Adipocyte (in vitro differentiated cells): ENCODE data around the gene PPP3CA.
A peak's percentile ranks its signal among the peaks of the same experiment; 100 is the strongest.
"Not testable (repeated sequence)": the region's sequence is repeated elsewhere in the genome, so short reads cannot be mapped to it uniquely, and the experiment has no call there.

Source experiments
- DNase-seq: peaks from one replicate; pipeline ENCODE4 v3.0.0-alpha.2; 2015; ENCODE audit warnings: low read depth
- H3K27me3 ChIP-seq: replicated peaks from 2 replicates; pipeline ENCODE4 v1.7.0; 2013; ENCODE audit warnings: mild to moderate bottlenecking, low read length, moderate library complexity; ENCODE audit not compliant: control insufficient read depth, insufficient read depth
- H3K36me3 ChIP-seq: 2 replicates; pipeline ENCODE4 v1.7.0; 2013; ENCODE audit warnings: low read length, mild to moderate bottlenecking, moderate library complexity; ENCODE audit not compliant: control insufficient read depth, insufficient read depth, severe bottlenecking
- H3K4me1 ChIP-seq: 2 replicates; pipeline ENCODE4 v1.7.0; 2013; ENCODE audit warnings: mild to moderate bottlenecking, low read length, moderate library complexity; ENCODE audit not compliant: control insufficient read depth, insufficient read depth
- H3K4me3 ChIP-seq: 2 replicates; pipeline ENCODE4 v1.7.0; 2013; ENCODE audit warnings: mild to moderate bottlenecking, low read length, moderate library complexity
- H3K9ac ChIP-seq: 2 replicates; pipeline ENCODE4 v1.7.0; 2013; ENCODE audit warnings: mild to moderate bottlenecking, low read length, moderate library complexity
- H3K9me3 ChIP-seq: 2 replicates; pipeline ENCODE4 v1.7.0; 2013; ENCODE audit warnings: mild to moderate bottlenecking, low read length, moderate library complexity; ENCODE audit not compliant: control insufficient read depth

Gene PPP3CA

DNA sequence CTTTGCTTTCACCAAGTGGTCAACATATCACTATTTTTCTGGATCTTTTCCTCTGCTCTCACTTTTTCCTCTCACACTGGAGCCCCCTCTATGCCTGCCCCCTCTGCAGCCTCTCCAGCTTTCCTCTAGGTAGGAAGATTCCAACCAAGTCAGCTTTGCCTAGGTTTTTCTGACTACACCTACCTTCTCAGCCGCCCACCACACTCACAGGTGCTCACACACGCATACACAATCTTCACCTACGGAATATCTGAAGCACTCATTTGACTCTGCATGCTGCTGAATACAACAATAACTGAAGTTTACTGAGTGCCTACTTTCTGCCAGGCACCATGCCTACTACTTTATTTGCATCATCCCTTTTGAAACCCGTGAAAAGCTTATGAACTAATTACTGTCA, 328.0 kb downstream of the PPP3CA start:
- DNase-seq = no peak

GRCh38 chr4:101018836-101019235, 328.5 kb downstream of the PPP3CA start:
- DNase-seq = no peak
- Histone ChIP-seq H3K4me3 (no peak overlapping the region), H3K4me1 (peaks cover 24% of the 10 kb centered on the region), H3K36me3 (peaks cover 7% of the 10 kb centered on the region), H3K27me3 (no peaks in the 10 kb centered on the region), H3K9me3 (no peaks in the 10 kb centered on the region), H3K9ac (no peak overlapping the region)

More for the DNA sequence above, 328.0 kb downstream of the PPP3CA start:
- Histone ChIP-seq H3K36me3 (peaks cover 7% of the 10 kb centered on the region), H3K27me3 (no peaks in the 10 kb centered on the region), H3K4me1 (peaks cover 24% of the 10 kb centered on the region), H3K9me3 (no peaks in the 10 kb centered on the region), H3K4me3 (no peak overlapping the region), H3K9ac (no peak overlapping the region)

DNA sequence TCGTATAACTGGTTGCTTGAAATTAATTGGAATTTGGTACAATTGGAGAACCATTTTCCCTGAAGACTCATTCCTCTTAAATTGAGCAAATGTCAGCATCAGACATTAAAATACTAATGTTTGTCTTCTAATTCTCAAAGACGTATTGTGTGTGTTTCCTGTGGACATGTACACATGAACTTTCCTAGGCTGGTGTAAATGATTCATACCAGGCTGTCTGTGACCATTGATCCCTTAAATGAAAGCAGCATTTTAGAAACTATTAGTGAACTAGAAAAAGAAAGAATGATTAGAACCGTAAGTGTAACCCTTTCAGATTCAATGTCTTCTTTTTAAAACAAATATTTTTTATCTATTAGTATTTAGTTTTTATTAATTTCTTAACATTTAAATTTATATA, 332.9 kb downstream of the PPP3CA start:
- Histone ChIP-seq H3K4me1 (peaks cover 10% of the 10 kb centered on the region), H3K9ac (no peak overlapping the region), H3K36me3 (no peaks in the 10 kb centered on the region), H3K4me3 (no peak overlapping the region), H3K9me3 (no peaks in the 10 kb centered on the region), H3K27me3 (no peaks in the 10 kb centered on the region)
- no peak for DNase-seq

DNA sequence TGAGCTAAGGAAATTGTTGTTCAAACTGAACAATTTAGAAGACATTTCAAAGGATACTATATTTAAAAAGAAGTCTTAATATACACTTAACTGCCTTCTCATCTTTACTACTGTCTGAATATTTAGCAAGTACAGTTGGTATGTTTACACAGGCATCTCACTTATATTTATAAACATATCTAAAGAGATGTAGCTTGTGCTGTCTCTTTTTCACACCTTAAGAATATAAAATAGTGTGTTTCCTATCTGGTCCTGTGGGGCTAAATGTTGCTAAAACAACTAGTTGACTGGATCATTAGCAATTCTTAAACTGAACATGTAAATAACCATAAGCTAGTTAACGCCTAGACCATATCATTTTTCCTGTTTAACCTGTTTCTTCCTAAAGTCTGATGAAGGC, 336.3 kb downstream of the PPP3CA start:
- DNase-seq = no peak
- peaks cover 11% of the 10 kb centered on the region for H3K4me1 ChIP-seq
- H3K4me3 ChIP-seq = no peak overlapping the region
- no peaks in the 10 kb centered on the region for H3K9me3 ChIP-seq
- H3K36me3 ChIP-seq = no peaks in the 10 kb centered on the region
- H3K27me3 ChIP-seq = no peaks in the 10 kb centered on the region
- no peak overlapping the region for H3K9ac ChIP-seq

- H3K9me3 ChIP-seq = no peaks in the 10 kb centered on the region
- H3K36me3 ChIP-seq = no peaks in the 10 kb centered on the region
- H3K4me3 ChIP-seq = no peak overlapping the region
- no peak overlapping the region for H3K9ac ChIP-seq
- no peaks in the 10 kb centered on the region for H3K27me3 ChIP-seq
- DNase-seq = no peak
- peaks cover 11% of the 10 kb centered on the region for H3K4me1 ChIP-seq
Observed at GRCh38 chr4:101009471-101009870, 337.9 kb downstream of the PPP3CA start.

DNA sequence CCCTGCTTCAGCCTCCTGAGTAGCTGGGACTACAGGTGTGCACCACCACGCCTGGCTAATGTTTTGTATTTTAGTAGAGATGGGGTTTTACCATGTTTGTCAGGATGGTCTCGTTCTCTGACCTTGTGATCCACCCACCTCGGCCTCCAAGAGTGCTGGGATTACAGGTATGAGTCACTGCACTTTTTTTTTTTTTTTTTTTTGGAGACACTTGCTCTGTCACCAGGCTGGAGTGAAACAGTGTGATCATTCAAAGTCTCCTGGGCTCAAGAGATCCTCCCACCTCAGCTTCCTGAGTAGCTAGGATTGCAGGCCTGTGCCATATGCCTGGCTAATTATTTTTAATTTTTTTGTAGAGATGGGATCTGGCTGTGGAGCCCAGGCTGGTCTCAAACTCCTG, 338.8 kb downstream of the PPP3CA start:
- no peak overlapping the region for H3K9ac ChIP-seq
- no peak overlapping the region for H3K4me3 ChIP-seq
- H3K36me3 ChIP-seq = no peaks in the 10 kb centered on the region
- H3K27me3 ChIP-seq = no peaks in the 10 kb centered on the region
- DNase-seq = no peak
- no peaks in the 10 kb centered on the region for H3K9me3 ChIP-seq
- peaks cover 11% of the 10 kb centered on the region for H3K4me1 ChIP-seq

- no peak for DNase-seq
- Histone ChIP-seq H3K36me3 (no peaks in the 10 kb centered on the region), H3K9me3 (peaks cover 9% of the 10 kb centered on the region), H3K4me3 (no peak overlapping the region), H3K4me1 (peaks cover 11% of the 10 kb centered on the region), H3K27me3 (no peaks in the 10 kb centered on the region), H3K9ac (no peak overlapping the region)
Observed at GRCh38 chr4:101005659-101006058, 341.7 kb downstream of the PPP3CA start.

DNA sequence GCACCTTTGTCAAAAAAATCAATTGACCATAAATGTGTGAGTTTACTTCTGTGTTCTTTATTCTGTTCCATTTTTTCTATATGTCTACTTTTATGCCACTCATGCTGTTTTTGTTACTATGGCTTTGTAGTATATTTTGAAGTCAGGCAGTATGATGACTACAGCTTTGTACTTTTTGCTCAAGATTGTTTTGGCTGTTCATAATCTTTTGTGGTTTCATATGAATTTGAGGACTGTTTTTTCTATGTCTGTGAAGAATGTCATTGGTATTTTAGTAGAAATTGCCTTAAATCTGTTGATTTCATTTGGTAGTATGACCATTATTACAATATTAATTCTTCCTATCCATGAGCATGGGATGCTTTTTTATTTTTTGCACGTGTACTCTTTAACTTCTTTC, 346.8 kb downstream of the PPP3CA start:
- DNase-seq = no peak
- H3K9ac ChIP-seq = no peak overlapping the region
- no peaks in the 10 kb centered on the region for H3K36me3 ChIP-seq
- H3K27me3 ChIP-seq = no peaks in the 10 kb centered on the region
- peaks cover 17% of the 10 kb centered on the region for H3K9me3 ChIP-seq
- H3K4me1 ChIP-seq = no peaks in the 10 kb centered on the region
- H3K4me3 ChIP-seq = no peak overlapping the region

- H3K9me3 ChIP-seq = peaks cover 9% of the 10 kb centered on the region
- H3K36me3 ChIP-seq = no peaks in the 10 kb centered on the region
- H3K27me3 ChIP-seq = no peaks in the 10 kb centered on the region
- H3K4me1 ChIP-seq = peaks cover 7% of the 10 kb centered on the region
- no peak overlapping the region for H3K4me3 ChIP-seq
- no peak overlapping the region for H3K9ac ChIP-seq
- no peak for DNase-seq
Observed at GRCh38 chr4:100995671-100996070, 351.7 kb downstream of the PPP3CA start.

DNA sequence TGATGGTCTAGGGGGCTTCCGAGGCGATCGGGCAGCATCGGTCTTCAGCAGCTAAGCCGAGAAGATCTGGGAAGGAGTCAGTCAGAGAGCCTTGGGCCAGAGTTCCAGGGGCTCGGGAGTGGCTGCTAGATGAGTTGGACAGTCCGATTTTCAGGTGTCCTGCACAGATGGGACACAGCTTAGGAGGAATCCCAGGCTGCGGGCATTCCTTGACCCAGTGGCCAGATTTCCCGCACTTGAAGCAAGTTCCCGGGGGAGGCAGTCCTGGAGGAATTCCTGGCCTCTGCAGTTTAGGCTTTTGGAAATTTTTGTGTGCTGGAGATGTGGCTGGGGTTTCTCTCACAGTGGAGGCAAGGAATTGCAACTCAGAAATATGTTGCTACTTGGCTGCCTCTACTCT, 352.3 kb downstream of the PPP3CA start:
- H3K4me1 ChIP-seq, H3K27me3 ChIP-seq, H3K9ac ChIP-seq, H3K9me3 ChIP-seq, DNase-seq, H3K4me3 ChIP-seq, H3K36me3 ChIP-seq: not testable (repeated sequence)

GRCh38 chr4:100991332-100992069, 355.8 kb downstream of the PPP3CA start:
- peak; percentile 73 for DNase-seq
- peaks cover 13% of the 10 kb centered on the region for H3K4me1 ChIP-seq
- not testable (repeated sequence) for H3K9ac ChIP-seq

DNA sequence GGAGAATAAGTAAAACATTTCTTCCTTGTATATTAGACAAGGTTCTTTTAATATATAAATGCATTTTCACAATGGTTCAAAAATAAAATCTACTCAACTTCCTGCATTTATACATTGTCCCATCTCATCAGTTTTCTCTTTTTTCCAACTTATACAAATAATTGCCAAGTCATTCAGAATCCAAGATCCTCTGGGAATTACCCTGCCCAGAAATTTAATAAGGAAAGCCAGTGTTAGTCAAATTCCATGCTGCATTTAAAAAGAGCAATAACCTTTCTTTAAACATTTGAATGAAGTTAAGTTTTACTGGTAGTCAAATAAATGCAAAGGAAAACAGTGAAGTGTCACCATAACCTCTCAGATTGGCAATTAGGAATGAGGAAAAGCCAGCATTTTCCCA, 357.9 kb downstream of the PPP3CA start:
- Histone ChIP-seq H3K4me1 (peaks cover 20% of the 10 kb centered on the region), H3K9me3 (no peaks in the 10 kb centered on the region), H3K4me3 (no peak overlapping the region), H3K27me3 (no peaks in the 10 kb centered on the region), H3K9ac (no peak overlapping the region), H3K36me3 (no peaks in the 10 kb centered on the region)
- no peak for DNase-seq

More at GRCh38 chr4:100991332-100992069, 355.8 kb downstream of the PPP3CA start:
- H3K9me3 ChIP-seq, H3K27me3 ChIP-seq, H3K4me3 ChIP-seq, H3K36me3 ChIP-seq: not testable (repeated sequence)
